Calu3 (cell line): ENCODE results near the gene DAAM2. TPM values are rescaled to one million over a fixed set of nuclear protein-coding genes. Genes with fewer than 3 reads are reported as not detected.

Source experiments
- BruUV-seq: library from RNA; stranded (reverse); fragments of 400-500 nt; replicated peaks from 2 replicates; lab custom pipeline; 2021; lab: Mats Ljungman, UMichigan
- CTCF ChIA-PET: fragments of 300-600 bp; sonication (Branson Sonifier 250); formaldehyde crosslinking; loops from one replicate; lab custom pipeline; 2022; ENCODE audit warnings: antibody characterized with exemption; lab: Charles Lee
- DNase-seq: peaks from one replicate; pipeline ENCODE4 v3.0.0; 2022
- H3K27ac Mint-ChIP-seq: one replicate; pipeline ENCODE4 v1.8.0; 2022; ENCODE audit warnings: mixed read lengths; ENCODE audit not compliant: unreplicated experiment
- H3K27me3 Mint-ChIP-seq: one replicate; pipeline ENCODE4 v1.8.0; 2022; ENCODE audit warnings: mixed read lengths; ENCODE audit not compliant: unreplicated experiment
- H3K36me3 Mint-ChIP-seq: one replicate; pipeline ENCODE4 v1.8.0; 2022; ENCODE audit warnings: mild to moderate bottlenecking, moderate library complexity, mixed read lengths; ENCODE audit not compliant: insufficient read depth, unreplicated experiment
- H3K4me1 Mint-ChIP-seq: one replicate; pipeline ENCODE4 v1.8.0; 2022; ENCODE audit warnings: mild to moderate bottlenecking, low read depth, mixed read lengths; ENCODE audit not compliant: unreplicated experiment
- H3K4me3 Mint-ChIP-seq: one replicate; pipeline ENCODE4 v1.8.0; 2022; ENCODE audit warnings: mild to moderate bottlenecking, low read depth, moderate library complexity, mixed read lengths; ENCODE audit not compliant: unreplicated experiment
- H3K9me3 Mint-ChIP-seq: one replicate; pipeline ENCODE4 v1.8.0; 2022; ENCODE audit warnings: low read depth, mixed read lengths; ENCODE audit not compliant: unreplicated experiment
- CTCF ChIP-seq: fragments of 200-600 bp; IDR thresholded peaks from one replicate; pipeline ENCODE4 v1.8.0; 2022; ENCODE audit warnings: antibody characterized with exemption; ENCODE audit not compliant: unreplicated experiment
- intact Hi-C: fragments of 100-400 bp; cut with micrococcal nuclease; formaldehyde crosslinking; loops from one replicate; pipeline ENCODE4 v1.10.0; 2022; ENCODE audit not compliant: unreplicated experiment
- total RNA-seq: library from RNA; stranded (reverse); gene quantifications from 2 replicates; pipeline ENCODE4 v1.2.3, GENCODE V29; 2022

DAAM2 gene
- total RNA-seq, 1 experiment from 2014 or later = not detected

GRCh38 chr6:39793516-39793915 lies 1.3 kb downstream of the DAAM2 start:
- Mint-ChIP-seq H3K36me3 (no peaks in the 10 kb centered on the region), H3K27ac (no peak overlapping the region), H3K4me1 (no peaks in the 10 kb centered on the region), H3K9me3 (no peaks in the 10 kb centered on the region), H3K4me3 (no peak overlapping the region), H3K27me3 (peaks cover 71% of the 10 kb centered on the region)
- intact Hi-C loops = no loop called here
- BruUV-seq = no TSS peak
- CTCF ChIA-PET = no interaction called here
- no peak for DNase-seq
- TF ChIP-seq CTCF = no peak

- no peak for DNase-seq
- Mint-ChIP-seq H3K27me3 (peaks cover 78% of the 10 kb centered on the region), H3K36me3 (no peaks in the 10 kb centered on the region), H3K27ac (no peak overlapping the region), H3K4me1 (no peaks in the 10 kb centered on the region), H3K9me3 (no peaks in the 10 kb centered on the region), H3K4me3 (no peak overlapping the region)
- intact Hi-C loops = no loop called here
- TF ChIP-seq CTCF = no peak
- CTCF ChIA-PET = no interaction called here
- BruUV-seq = no TSS peak
Observed at GRCh38 chr6:39794231-39794630, 2.1 kb downstream of the DAAM2 start.

- Mint-ChIP-seq H3K27ac (no peak overlapping the region), H3K4me1 (peaks cover 9% of the 10 kb centered on the region), H3K27me3 (peaks cover 91% of the 10 kb centered on the region), H3K36me3 (no peaks in the 10 kb centered on the region), H3K4me3 (no peak overlapping the region), H3K9me3 (no peaks in the 10 kb centered on the region)
- CTCF ChIA-PET = no interaction called here
- intact Hi-C loops = no loop called here
- DNase-seq = no peak
- no peak for TF ChIP-seq CTCF
- no TSS peak for BruUV-seq
Observed at GRCh38 chr6:39797751-39798150, 5.6 kb downstream of the DAAM2 start.

- no peak for DNase-seq
- peaks cover 83% of the 10 kb centered on the region for H3K27me3 Mint-ChIP-seq
- H3K36me3 Mint-ChIP-seq = no peaks in the 10 kb centered on the region
- no TSS peak for BruUV-seq
- no peaks in the 10 kb centered on the region for H3K9me3 Mint-ChIP-seq
- H3K4me3 Mint-ChIP-seq = no peak overlapping the region
- no peak overlapping the region for H3K27ac Mint-ChIP-seq
- peaks cover 9% of the 10 kb centered on the region for H3K4me1 Mint-ChIP-seq
- intact Hi-C loops = no loop called here
- TF ChIP-seq CTCF = no peak
- CTCF ChIA-PET = no interaction called here
Observed at GRCh38 chr6:39800034-39801032, 8.2 kb downstream of the DAAM2 start.
